ENCODE data around the gene C5orf63.
"Not testable (repeated sequence)": the region's sequence is repeated elsewhere in the genome, so short reads cannot be mapped to it uniquely, and the experiment has no call there.

The C5orf63 gene

GRCh38 chr5:127006744-127007143 is 66.6 kb downstream of the C5orf63 start:
- no peak for DNase-seq (ENCODE audit: low spot score)

GRCh38 chr5:127005282-127005681 is 68.0 kb downstream of the C5orf63 start:
- DNase-seq (ENCODE audit: low spot score), result not testable (repeated sequence)

- DNase-seq (ENCODE audit: low spot score), result no peak
Measured at GRCh38 chr5:127004721-127005120, 68.6 kb downstream of the C5orf63 start.

GRCh38 chr5:127003798-127004495 is 69.4 kb downstream of the C5orf63 start:
- no peak for DNase-seq (ENCODE audit: low spot score)

GRCh38 chr5:127002390-127002789 is 70.9 kb downstream of the C5orf63 start:
- no peak for DNase-seq (ENCODE audit: low spot score)

GRCh38 chr5:127001621-127002296 is 71.5 kb downstream of the C5orf63 start:
- DNase-seq (ENCODE audit: low spot score), result no peak

Data from HuH-7 (cell line).